ENCODE data around the gene RANBP3.
A peak's percentile ranks its signal among the peaks of the same experiment; 100 is the strongest.
"Not testable (repeated sequence)": the region's sequence is repeated elsewhere in the genome, so short reads cannot be mapped to it uniquely, and the experiment has no call there.

The RANBP3 gene

GRCh38 chr19:5988517-5989387 is 10.8 kb upstream of the RANBP3 start:
- no peak for DNase-seq (ENCODE audit: low read depth in 2 of 2)

GRCh38 chr19:5987077-5987818 is 9.3 kb upstream of the RANBP3 start:
- peak; percentile 58 to 69 for DNase-seq (ENCODE audit: low read depth in 2 of 2)

- not testable (repeated sequence) for DNase-seq (ENCODE audit: low read depth in 2 of 2)
Observed at GRCh38 chr19:5985837-5986236, 7.9 kb upstream of the RANBP3 start.

- no peak for DNase-seq (ENCODE audit: low read depth in 2 of 2)
Observed at GRCh38 chr19:5985098-5985783, 7.3 kb upstream of the RANBP3 start.

- no peak for DNase-seq (ENCODE audit: low read depth in 2 of 2)
Observed at GRCh38 chr19:5984600-5984999, 6.7 kb upstream of the RANBP3 start.

GRCh38 chr19:5983367-5983955 is 5.5 kb upstream of the RANBP3 start:
- no peak for DNase-seq (ENCODE audit: low read depth in 2 of 2)

GRCh38 chr19:5978606-5979552 is 939 bp upstream of the RANBP3 start:
- no peak for DNase-seq (ENCODE audit: low read depth in 2 of 2)

- DNase-seq (ENCODE audit: low read depth in 2 of 2), result no peak
Observed at GRCh38 chr19:5977222-5977784, 637 bp downstream of the RANBP3 start.

GRCh38 chr19:5976768-5977167 is 1.2 kb downstream of the RANBP3 start:
- no peak for DNase-seq (ENCODE audit: low read depth in 2 of 2)

GRCh38 chr19:5975388-5975728 is 2.6 kb downstream of the RANBP3 start:
- DNase-seq (ENCODE audit: low read depth in 2 of 2), result no peak

GRCh38 chr19:5974721-5975387 is 3.1 kb downstream of the RANBP3 start:
- DNase-seq (ENCODE audit: low read depth in 2 of 2), result no peak

GRCh38 chr19:5973867-5974635 is 3.9 kb downstream of the RANBP3 start:
- DNase-seq (ENCODE audit: low read depth in 2 of 2), result no peak

GRCh38 chr19:5973376-5973775 is 4.6 kb downstream of the RANBP3 start:
- DNase-seq (ENCODE audit: low read depth in 2 of 2), result no peak

GRCh38 chr19:5972355-5972731 is 5.6 kb downstream of the RANBP3 start:
- no peak for DNase-seq (ENCODE audit: low read depth in 2 of 2)

- no peak for DNase-seq (ENCODE audit: low read depth in 2 of 2)
Observed at GRCh38 chr19:5971714-5972354, 6.1 kb downstream of the RANBP3 start.

- DNase-seq (ENCODE audit: low read depth in 2 of 2), result no peak
Observed at GRCh38 chr19:5969476-5969875, 8.5 kb downstream of the RANBP3 start.

- no peak for DNase-seq (ENCODE audit: low read depth in 2 of 2)
Observed at GRCh38 chr19:5968431-5969373, 9.2 kb downstream of the RANBP3 start.

GRCh38 chr19:5967994-5968430 is 9.9 kb downstream of the RANBP3 start:
- peak; percentile 49 to 52 for DNase-seq (ENCODE audit: low read depth in 2 of 2)

Measured in stimulated activated CD4-positive, alpha-beta T cell treated with anti-CD3 and anti-CD28 coated beads, Interleukin-4, amount 100 ng/mL, for 48 hours (primary cell).